Mucosa of rectum (tissue), 2 donors: Measurements from ENCODE around the gene GALNT9.
"Not testable (repeated sequence)": the region's sequence is repeated elsewhere in the genome, so short reads cannot be mapped to it uniquely, and the experiment has no call there.

Source experiments
- H3K27ac ChIP-seq, 2 donors: one replicate each; pipeline ENCODE4 v1.7.0; 2013; ENCODE audit warnings: inconsistent platforms in 2 of 2, low read depth in 2 of 2, low read length in 2 of 2
- H3K27me3 ChIP-seq, 2 donors: one replicate each; pipeline ENCODE4 v1.7.0; 2013; ENCODE audit warnings: low read length in 2 of 2; ENCODE audit not compliant: control insufficient read depth in 2 of 2, insufficient read depth in 2 of 2
- H3K36me3 ChIP-seq, 2 donors: one replicate each; pipeline ENCODE4 v1.7.0; 2013; ENCODE audit warnings: low read length in 2 of 2; ENCODE audit not compliant: control insufficient read depth in 2 of 2, insufficient read depth in 2 of 2
- H3K4me1 ChIP-seq, 2 donors: one replicate each; pipeline ENCODE4 v1.7.0; 2013; ENCODE audit warnings: low read length in 2 of 2, mild to moderate bottlenecking in 1 of 2; ENCODE audit not compliant: control insufficient read depth in 2 of 2, insufficient read depth in 2 of 2
- H3K4me3 ChIP-seq, 2 donors: one replicate each; pipeline ENCODE4 v1.7.0; 2013; ENCODE audit warnings: low read length in 2 of 2
- H3K9ac ChIP-seq, 2 donors: one replicate each; pipeline ENCODE4 v1.7.0; 2013; ENCODE audit warnings: low read length in 2 of 2, low read depth in 1 of 2, mild to moderate bottlenecking in 1 of 2
- H3K9me3 ChIP-seq, 2 donors: one replicate each; pipeline ENCODE4 v1.7.0; 2013; ENCODE audit warnings: low read length in 2 of 2; ENCODE audit not compliant: control insufficient read depth in 2 of 2
- donor health status: healthy.
- donor health status: Normal muscosa, but diverticular disease.

The GALNT9 gene

GRCh38 chr12:132246997-132247717 lies 82.2 kb downstream of the GALNT9 start:
- Histone ChIP-seq H3K9me3 (no peaks in the 10 kb centered on the region), H3K27ac (no peak overlapping the region), H3K4me3 (no peak overlapping the region), H3K36me3 (no peaks in the 10 kb centered on the region), H3K4me1 (no peaks in the 10 kb centered on the region), H3K9ac (no peak overlapping the region), H3K27me3 (no peaks in the 10 kb centered on the region)

- H3K9me3 ChIP-seq = no peaks in the 10 kb centered on the region
- no peaks in the 10 kb centered on the region for H3K36me3 ChIP-seq
- no peak overlapping the region for H3K9ac ChIP-seq
- no peaks in the 10 kb centered on the region for H3K27me3 ChIP-seq
- no peak overlapping the region for H3K4me3 ChIP-seq
- no peaks in the 10 kb centered on the region for H3K4me1 ChIP-seq
- H3K27ac ChIP-seq = no peak overlapping the region
Measured at GRCh38 chr12:132245521-132246101, 83.8 kb downstream of the GALNT9 start.

DNA sequence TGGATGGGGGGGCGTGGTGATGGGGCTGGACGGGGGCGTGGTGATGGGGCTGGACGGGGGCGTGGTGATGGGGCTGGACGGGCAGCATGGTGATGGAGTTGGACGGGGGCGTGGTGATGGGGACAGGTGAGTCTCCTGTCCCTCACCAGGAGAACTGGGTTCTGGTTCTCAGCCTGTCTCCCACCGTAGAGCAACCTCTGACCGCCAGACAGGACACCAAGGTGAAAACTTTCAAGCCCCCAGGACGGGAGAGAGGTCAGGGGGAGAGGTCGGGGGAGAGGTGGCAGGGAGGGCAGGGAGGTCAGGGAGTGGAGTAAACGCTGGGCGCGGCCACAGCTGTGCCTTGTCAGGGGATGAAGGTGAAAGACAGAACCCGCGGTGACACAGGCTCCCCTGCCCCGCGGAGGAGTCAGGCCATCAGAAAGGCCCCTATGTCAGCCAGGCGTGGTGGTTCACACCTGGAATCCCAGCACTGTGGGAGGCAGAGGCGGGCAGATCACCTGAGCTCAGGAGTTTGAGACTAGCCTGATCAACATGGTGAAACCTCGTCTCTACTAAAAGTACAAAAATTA lies 84.6 kb downstream of the GALNT9 start:
- Histone ChIP-seq H3K27ac (no peak overlapping the region), H3K9me3 (no peaks in the 10 kb centered on the region), H3K9ac (no peak overlapping the region), H3K4me3 (no peak overlapping the region), H3K4me1 (no peaks in the 10 kb centered on the region), H3K27me3 (no peaks in the 10 kb centered on the region), H3K36me3 (no peaks in the 10 kb centered on the region)

- Histone ChIP-seq H3K4me1 (no peaks in the 10 kb centered on the region), H3K9ac (no peak overlapping the region), H3K4me3 (no peak overlapping the region), H3K36me3 (no peaks in the 10 kb centered on the region), H3K9me3 (no peaks in the 10 kb centered on the region), H3K27ac (no peak overlapping the region), H3K27me3 (no peaks in the 10 kb centered on the region)
Measured at GRCh38 chr12:132243596-132244310, 85.6 kb downstream of the GALNT9 start.

- not testable (repeated sequence) for H3K9me3 ChIP-seq, H3K36me3 ChIP-seq, H3K27ac ChIP-seq, H3K4me1 ChIP-seq, H3K9ac ChIP-seq, H3K4me3 ChIP-seq, H3K27me3 ChIP-seq
Measured at GRCh38 chr12:132243171-132243570, 86.2 kb downstream of the GALNT9 start.

DNA sequence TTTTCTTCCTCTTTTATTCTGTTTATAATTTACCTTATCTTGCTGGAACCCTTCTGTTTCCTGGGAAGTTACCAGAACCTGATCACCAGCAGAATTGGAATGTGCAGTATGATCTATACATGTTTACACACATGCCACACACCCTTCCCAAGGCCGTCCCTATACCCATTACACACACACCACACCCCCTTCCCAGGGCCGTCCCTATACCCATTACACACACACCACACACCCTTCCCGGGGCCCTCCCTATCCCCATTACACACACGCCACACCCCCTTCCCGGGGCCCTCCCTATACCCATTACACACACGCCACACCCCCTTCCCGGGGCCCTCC lies 88.8 kb downstream of the GALNT9 start:
- not testable (repeated sequence) for H3K36me3 ChIP-seq, H3K9ac ChIP-seq, H3K27ac ChIP-seq, H3K4me3 ChIP-seq, H3K4me1 ChIP-seq, H3K9me3 ChIP-seq, H3K27me3 ChIP-seq

GRCh38 chr12:132239796-132240668 lies 89.4 kb downstream of the GALNT9 start:
- Histone ChIP-seq H3K4me3 (no peak overlapping the region), H3K9me3 (no peaks in the 10 kb centered on the region), H3K9ac (no peak overlapping the region), H3K4me1 (no peaks in the 10 kb centered on the region), H3K27ac (no peak overlapping the region), H3K36me3 (no peaks in the 10 kb centered on the region), H3K27me3 (no peaks in the 10 kb centered on the region)

GRCh38 chr12:132239392-132239791 lies 90.0 kb downstream of the GALNT9 start:
- Histone ChIP-seq H3K9me3 (no peaks in the 10 kb centered on the region), H3K4me3 (no peak overlapping the region), H3K4me1 (no peaks in the 10 kb centered on the region), H3K27me3 (no peaks in the 10 kb centered on the region), H3K27ac (no peak overlapping the region), H3K36me3 (no peaks in the 10 kb centered on the region), H3K9ac (no peak overlapping the region)

GRCh38 chr12:132238884-132239283 lies 90.5 kb downstream of the GALNT9 start:
- Histone ChIP-seq H3K27me3 (no peaks in the 10 kb centered on the region), H3K9me3 (no peaks in the 10 kb centered on the region), H3K36me3 (no peaks in the 10 kb centered on the region), H3K9ac (no peak overlapping the region), H3K27ac (no peak overlapping the region), H3K4me3 (no peak overlapping the region), H3K4me1 (no peaks in the 10 kb centered on the region)

GRCh38 chr12:132238488-132238854 lies 90.9 kb downstream of the GALNT9 start:
- H3K4me3 ChIP-seq = no peak overlapping the region

More at GRCh38 chr12:132238488-132238854, 90.9 kb downstream of the GALNT9 start:
- Histone ChIP-seq H3K4me1 (no peaks in the 10 kb centered on the region), H3K27ac (no peak overlapping the region), H3K9ac (no peak overlapping the region), H3K9me3 (no peaks in the 10 kb centered on the region), H3K36me3 (no peaks in the 10 kb centered on the region), H3K27me3 (no peaks in the 10 kb centered on the region)
